GM19324 (cell line): ENCODE results near the gene ZBED3.
"Not testable (repeated sequence)": the region's sequence is repeated elsewhere in the genome, so short reads cannot be mapped to it uniquely, and the experiment has no call there.

Source experiments
- ATAC-seq: cut with Tn5 transposase; IDR thresholded peaks from one replicate; pipeline ENCODE4 v1.9.1; 2021; ENCODE audit warnings: mild to moderate bottlenecking, moderate library complexity; ENCODE audit not compliant: unreplicated experiment, low FRiP score

ZBED3 gene

GRCh38 chr5:77086689-77087483 is at the start of gene ZBED3:
ZBED3 (minus strand) TSS chr5:77087285; CDS start chr5:77077878, 9,407 bp downstream.
- ATAC-seq: peak; percentile 79

- no peak for ATAC-seq
Measured at GRCh38 chr5:77133061-77133758, 46.1 kb upstream of the ZBED3 start.

GRCh38 chr5:77131361-77131760 is 44.3 kb upstream of the ZBED3 start:
- no peak for ATAC-seq

- ATAC-seq: no peak
Measured at GRCh38 chr5:77129391-77129990, 42.4 kb upstream of the ZBED3 start.

GRCh38 chr5:77128411-77129061 is 41.5 kb upstream of the ZBED3 start:
- no peak for ATAC-seq

GRCh38 chr5:77123057-77123456 is 36.0 kb upstream of the ZBED3 start:
- ATAC-seq: no peak

GRCh38 chr5:77120706-77121105 is 33.6 kb upstream of the ZBED3 start:
- no peak for ATAC-seq

GRCh38 chr5:77120086-77120485 is 33.0 kb upstream of the ZBED3 start:
- ATAC-seq: no peak

GRCh38 chr5:77117161-77117560 is 30.1 kb upstream of the ZBED3 start:
- no peak for ATAC-seq

GRCh38 chr5:77107035-77107434 is 19.9 kb upstream of the ZBED3 start:
- ATAC-seq: not testable (repeated sequence)

GRCh38 chr5:77104813-77105212 is 17.7 kb upstream of the ZBED3 start:
- ATAC-seq: no peak

GRCh38 chr5:77103457-77103856 is 16.4 kb upstream of the ZBED3 start:
- ATAC-seq: no peak

GRCh38 chr5:77102549-77102948 is 15.5 kb upstream of the ZBED3 start:
- no peak for ATAC-seq

GRCh38 chr5:77101298-77101697 is 14.2 kb upstream of the ZBED3 start:
- ATAC-seq: no peak

GRCh38 chr5:77095189-77095588 is 8.1 kb upstream of the ZBED3 start:
- ATAC-seq: no peak

- no peak for ATAC-seq
Measured at GRCh38 chr5:77087484-77088261, 588 bp upstream of the ZBED3 start.

- no peak for ATAC-seq
Measured at GRCh38 chr5:77086368-77086688, 757 bp downstream of the ZBED3 start.

GRCh38 chr5:77083088-77083487 is 4.0 kb downstream of the ZBED3 start:
- ATAC-seq: no peak

GRCh38 chr5:77082280-77082679 is 4.8 kb downstream of the ZBED3 start:
- no peak for ATAC-seq

- no peak for ATAC-seq
Measured at GRCh38 chr5:77080905-77081304, 6.2 kb downstream of the ZBED3 start.
